Endothelial cell of umbilical vein (primary cell): ENCODE results near the gene DNAJC7. TPM values are rescaled to one million over a fixed set of nuclear protein-coding genes. Genes with fewer than 3 reads are reported as not detected.

ENCODE experiments used
- BruUV-seq: library from RNA; stranded (reverse); fragments of 400-500 nt; replicated peaks from 2 replicates; lab custom pipeline; 2021; lab: Mats Ljungman, UMichigan
- CTCF ChIA-PET: fragments of 300-600, 350-600 bp; sonication (Branson Sonifier 250); formaldehyde crosslinking; loops from one replicate; lab custom pipeline; 2021; ENCODE audit warnings: antibody characterized with exemption, inconsistent platforms; lab: Charles Lee
- POLR2A ChIA-PET: fragments of 300-600, 350-600 bp; sonication (Branson Sonifier 250); formaldehyde crosslinking; loops from one replicate; lab custom pipeline; 2021; ENCODE audit warnings: antibody characterized with exemption, inconsistent platforms; lab: Charles Lee
- DNase-seq: peaks from one replicate; pipeline ENCODE4 v3.0.0-alpha.2; 2011; ENCODE audit warnings: low read depth, low spot score
- FAIRE-seq: peaks from 2 replicates; lab custom pipeline; 2011; peaks lifted over from hg19 to GRCh38; lab: Jason Lieb, UNC
- H2AFZ ChIP-seq: 2 replicates; pipeline ENCODE4 v1.6.0; 2012; ENCODE audit warnings: low read depth, low read length, control low read depth, inconsistent platforms
- H3K27ac ChIP-seq: 2 replicates; pipeline ENCODE4 v1.5.1; 2011; ENCODE audit warnings: low read depth, mild to moderate bottlenecking, control low read depth, low read length, moderate library complexity; ENCODE audit not compliant: insufficient read depth
- H3K27me3 ChIP-seq, 2 experiments: 2 replicates each; pipeline versions ENCODE4 v1.6.0 to v1.6.1; 2011; ENCODE audit warnings: low read length in 2 of 2, mixed read lengths in 1 of 2; ENCODE audit not compliant: control insufficient read depth in 2 of 2, insufficient read depth in 2 of 2
- H3K36me3 ChIP-seq, 2 experiments: 2 replicates in 1 of 2; 3 replicates in 1 of 2; pipeline ENCODE4 v1.5.1; 2011; ENCODE audit warnings: low read length in 2 of 2, mild to moderate bottlenecking in 1 of 2, moderate library complexity in 1 of 2; ENCODE audit not compliant: control insufficient read depth in 2 of 2, insufficient read depth in 2 of 2; ENCODE audit errors: extremely low read depth in 1 of 2
- H3K4me1 ChIP-seq: 3 replicates; pipeline ENCODE4 v1.5.1; 2011; ENCODE audit warnings: mild to moderate bottlenecking, low read length; ENCODE audit not compliant: control insufficient read depth, insufficient read depth; ENCODE audit errors: extremely low read depth
- H3K4me2 ChIP-seq: 2 replicates; pipeline ENCODE4 v1.6.1; 2011; ENCODE audit warnings: low read length, control low read depth, mixed read lengths; ENCODE audit not compliant: insufficient read depth
- H3K4me3 ChIP-seq, 3 experiments: fragments of 200-600 bp in 1 of 3; sonication (generic), shearing (Covaris generic) in 1 of 3; replicated peaks in 1 of 3; 2 replicates each; pipeline ENCODE4 v1.5.1; 2011 to 2016; ENCODE audit warnings: control low read depth in 3 of 3, low read length in 3 of 3, mild to moderate bottlenecking in 2 of 3, inconsistent platforms in 1 of 3, low read depth in 1 of 3, moderate library complexity in 1 of 3; ENCODE audit not compliant: insufficient read depth in 1 of 3
- H3K79me2 ChIP-seq: 2 replicates; pipeline ENCODE4 v1.6.0; 2012; ENCODE audit warnings: low read length, inconsistent platforms; ENCODE audit not compliant: control insufficient read depth, insufficient read depth
- H3K9ac ChIP-seq: replicated peaks from 2 replicates; pipeline ENCODE3; 2011; ENCODE audit warnings: low read length, control low read depth; ENCODE audit not compliant: insufficient read depth; ENCODE audit errors: extremely low read depth
- H3K9me1 ChIP-seq: replicated peaks from 3 replicates; pipeline ENCODE4 v1.6.0; 2011; ENCODE audit warnings: mild to moderate bottlenecking, low read length; ENCODE audit not compliant: control insufficient read depth, insufficient read depth; ENCODE audit errors: extremely low read depth
- H3K9me3 ChIP-seq: replicated peaks from 2 replicates; pipeline ENCODE4 v1.5.1; 2012; ENCODE audit warnings: low read length, inconsistent platforms; ENCODE audit not compliant: control insufficient read depth, insufficient read depth
- H4K20me1 ChIP-seq: replicated peaks from 2 replicates; pipeline ENCODE3; 2011; ENCODE audit warnings: mild to moderate bottlenecking, low read length; ENCODE audit not compliant: control insufficient read depth, insufficient read depth; ENCODE audit errors: extremely low read depth
- EZH2 ChIP-seq: IDR thresholded peaks from 2 replicates; pipeline ENCODE4 v1.6.1; 2012; ENCODE audit warnings: borderline replicate concordance, low read depth, mild to moderate bottlenecking, moderate library complexity, low read length, inconsistent platforms; ENCODE audit not compliant: severe bottlenecking
- FOS ChIP-seq: IDR thresholded peaks from 2 replicates; pipeline ENCODE4 v1.6.1; 2011; ENCODE audit warnings: mild to moderate bottlenecking, low read length, moderate library complexity, borderline replicate concordance; ENCODE audit not compliant: insufficient read depth
- GATA2 ChIP-seq: IDR thresholded peaks from 2 replicates; pipeline ENCODE4 v1.7.0; 2011; ENCODE audit warnings: low read depth, mild to moderate bottlenecking, moderate library complexity, mixed read lengths, low read length; ENCODE audit not compliant: insufficient read length, insufficient read depth
- JUN ChIP-seq: IDR thresholded peaks from 2 replicates; pipeline ENCODE4 v1.6.1; 2011; ENCODE audit warnings: borderline replicate concordance, low read depth; ENCODE audit not compliant: insufficient read length, insufficient read depth
- MAX ChIP-seq: IDR thresholded peaks from 2 replicates; pipeline ENCODE4 v1.6.1; 2011; ENCODE audit not compliant: insufficient read depth, insufficient read length
- MYC ChIP-seq: IDR thresholded peaks from one replicate; pipeline ENCODE4 v1.6.1; 2011; ENCODE audit warnings: mild to moderate bottlenecking, low read depth, low read length
- POLR2A ChIP-seq: IDR thresholded peaks from 2 replicates; pipeline ENCODE4 v1.6.1; 2012; ENCODE audit warnings: low read depth, mild to moderate bottlenecking, control low read depth, low read length
- dilution Hi-C: fragments of 300-500 bp; cut with MboI; formaldehyde crosslinking; loops from one replicate; pipeline ENCODE4 v1.15.0; 2019; ENCODE audit warnings: low sequenced_read_pairs; ENCODE audit not compliant: extremely low pct_ligation_motif_present
- intact Hi-C: fragments of 100-400 bp; cut with micrococcal nuclease; formaldehyde crosslinking; loops from one replicate; pipeline ENCODE4 v1.10.0; 2022
- polyA plus RNA-seq, 4 experiments: library from polyadenylated mRNA; depleted of rRNA in 3 of 4; stranded (reverse) in 3 of 4; unstranded in 1 of 4; fragments of >200 nt; gene quantifications; 2 replicates each; pipeline versions ENCODE4 v1.2.1 to v1.2.3, GENCODE V29; 2011 to 2012; ENCODE audit warnings: missing spikeins in 1 of 4
- total RNA-seq: library from RNA; stranded (reverse); gene quantifications from 2 replicates; pipeline ENCODE4 v1.2.3, GENCODE V29; 2021
- TF ChIP-seq, protein P1 (sequence below), 2 donors: IDR thresholded peaks; 1 replicate in 1 of 2; 2 replicates in 1 of 2; pipeline ENCODE4 v1.5.1; 2011; ENCODE audit warnings: low read length in 2 of 2, mild to moderate bottlenecking in 2 of 2, moderate library complexity in 2 of 2, control low read depth in 1 of 2, inconsistent platforms in 1 of 2, low read depth in 1 of 2; ENCODE audit not compliant: insufficient read depth in 1 of 2; ENCODE audit errors: extremely low read depth in 1 of 2

DNAJC7 gene
- total and polyA plus RNA-seq, 2 donors (not counting 3 experiments of a cell fraction or from before 2014, with no cell fraction given), result 19.8 to 111 TPM

DNA sequence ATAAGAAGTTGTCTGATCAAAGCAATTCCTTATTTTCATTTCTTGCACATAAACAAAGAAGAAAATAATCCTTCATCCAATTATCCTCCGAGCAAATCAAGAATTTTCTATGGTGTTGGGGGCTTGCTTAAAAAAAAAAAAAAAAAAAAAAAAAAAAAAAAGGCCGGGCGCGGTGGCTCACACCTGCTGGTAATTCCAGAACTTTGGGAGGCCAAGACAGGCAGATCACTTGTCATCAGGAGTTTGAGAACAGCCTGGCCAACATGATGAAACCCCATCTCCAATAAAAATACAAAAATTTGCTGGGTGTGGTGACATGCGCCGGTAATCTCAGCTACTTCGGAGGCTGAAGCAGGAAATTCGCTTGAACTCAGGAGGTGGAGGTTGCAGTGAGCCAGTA, 31.3 kb downstream of the DNAJC7 start:
- DNase-seq, result no peak
- intact Hi-C loops, result no loop called here

DNA sequence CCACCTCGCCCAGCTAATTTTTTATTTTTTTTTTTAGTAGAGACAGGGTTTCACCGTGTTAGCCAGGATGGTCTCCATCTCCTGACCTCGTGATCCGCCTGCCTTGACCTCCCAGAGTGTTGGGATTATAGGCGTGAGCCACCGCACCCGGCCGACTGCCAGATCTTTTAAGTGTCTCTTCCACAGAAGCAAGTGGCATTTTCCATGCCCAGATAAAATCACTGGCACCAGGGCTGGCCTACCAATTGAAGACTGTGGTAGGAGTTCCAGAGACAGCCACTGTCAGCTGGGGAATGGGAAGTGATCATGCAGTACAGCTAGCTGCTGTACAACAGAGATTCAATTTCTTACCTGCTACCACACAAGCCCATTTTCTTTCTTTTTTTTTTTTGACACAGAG, 32.8 kb downstream of the DNAJC7 start:
- POLR2A ChIA-PET, result interaction anchor here (0.6 kb wide), 1 partner anchor 662 kb away, joined by 6 read pairs; no protein-coding TSS in a partner anchor
- no peak overlapping the region for H3K4me2 ChIP-seq
- dilution Hi-C loops (no loop called here), intact Hi-C loops (no loop called here)
- no peaks in the 10 kb centered on the region for H4K20me1 ChIP-seq
- H3K79me2 ChIP-seq, result no peaks in the 10 kb centered on the region
- no peak for TF ChIP-seq POLR2A
- TF ChIP-seq MYC, result no peak
- TF ChIP-seq MAX, result no peak
- TF ChIP-seq GATA2, result no peak
- no peak for TF ChIP-seq FOS
- TF ChIP-seq, protein P1, sequence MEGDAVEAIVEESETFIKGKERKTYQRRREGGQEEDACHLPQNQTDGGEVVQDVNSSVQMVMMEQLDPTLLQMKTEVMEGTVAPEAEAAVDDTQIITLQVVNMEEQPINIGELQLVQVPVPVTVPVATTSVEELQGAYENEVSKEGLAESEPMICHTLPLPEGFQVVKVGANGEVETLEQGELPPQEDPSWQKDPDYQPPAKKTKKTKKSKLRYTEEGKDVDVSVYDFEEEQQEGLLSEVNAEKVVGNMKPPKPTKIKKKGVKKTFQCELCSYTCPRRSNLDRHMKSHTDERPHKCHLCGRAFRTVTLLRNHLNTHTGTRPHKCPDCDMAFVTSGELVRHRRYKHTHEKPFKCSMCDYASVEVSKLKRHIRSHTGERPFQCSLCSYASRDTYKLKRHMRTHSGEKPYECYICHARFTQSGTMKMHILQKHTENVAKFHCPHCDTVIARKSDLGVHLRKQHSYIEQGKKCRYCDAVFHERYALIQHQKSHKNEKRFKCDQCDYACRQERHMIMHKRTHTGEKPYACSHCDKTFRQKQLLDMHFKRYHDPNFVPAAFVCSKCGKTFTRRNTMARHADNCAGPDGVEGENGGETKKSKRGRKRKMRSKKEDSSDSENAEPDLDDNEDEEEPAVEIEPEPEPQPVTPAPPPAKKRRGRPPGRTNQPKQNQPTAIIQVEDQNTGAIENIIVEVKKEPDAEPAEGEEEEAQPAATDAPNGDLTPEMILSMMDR (IDR thresholded peaks at IDR 0.05; ENCODE audit: extremely low read depth in 1 of 2, insufficient read depth in 1 of 2, low read depth in 1 of 2, low read length in 2 of 2), result no peak
- no peaks in the 10 kb centered on the region for H3K27me3 ChIP-seq
- no peak for FAIRE-seq
- H3K9me1 ChIP-seq, result no peaks in the 10 kb centered on the region
- BruUV-seq, result no TSS peak
- H2AFZ ChIP-seq, result no peak overlapping the region
- no peak overlapping the region for H3K27ac ChIP-seq
- DNase-seq, result no peak
- CTCF ChIA-PET, result interaction anchor here (1.2 to 1.6 kb wide), 2 partner anchors 10 to 117 kb away, joined by 3 read pairs; no protein-coding TSS in a partner anchor
- no peak overlapping the region for H3K4me3 ChIP-seq
- no peaks in the 10 kb centered on the region for H3K9me3 ChIP-seq
- peaks cover 28 to 44% of the 10 kb centered on the region in 2 experiments for H3K36me3 ChIP-seq
- H3K4me1 ChIP-seq, result no peaks in the 10 kb centered on the region
- no peak overlapping the region for H3K9ac ChIP-seq

More for the DNA sequence above, 31.3 kb downstream of the DNAJC7 start:
- Histone ChIP-seq H3K9me3 (no peaks in the 10 kb centered on the region), H4K20me1 (no peaks in the 10 kb centered on the region), H3K9me1 (no peaks in the 10 kb centered on the region), H3K79me2 (no peaks in the 10 kb centered on the region), H3K4me3 (no peak overlapping the region), H3K27me3 (no peaks in the 10 kb centered on the region), H3K4me2 (no peak overlapping the region), H3K36me3 (peaks cover 31 to 47% of the 10 kb centered on the region in 2 experiments), H3K9ac (no peak overlapping the region), H3K27ac (no peak overlapping the region), H2AFZ (no peak overlapping the region), H3K4me1 (no peaks in the 10 kb centered on the region)
- no peak for FAIRE-seq
- no peak for TF ChIP-seq POLR2A
- TF ChIP-seq EZH2, result no peak
- no peak for TF ChIP-seq JUN
- TF ChIP-seq GATA2, result no peak
- POLR2A ChIA-PET, result no interaction called here
- no TSS peak for BruUV-seq
- dilution Hi-C loops, result no loop called here
- CTCF ChIA-PET, result interaction anchor here (1.7 kb wide), 1 partner anchor 115 kb away, joined by 3 read pairs; no protein-coding TSS in a partner anchor
